ENCODE measurements around the gene APC. TPM values are rescaled to one million over a fixed set of nuclear protein-coding genes. Genes with fewer than 3 reads are reported as not detected.

APC gene
- total and polyA plus RNA-seq, 2 of the 8 experiments (the other 6 are each of a cell fraction or from before 2014, with no cell fraction given): 6.8 to 41.9 TPM

- CTCF ChIA-PET (ENCODE audit: partially characterized antibody): interaction anchor here (0.7 to 5.1 kb wide), 6 partner anchors 10 to 140 kb away, joined by 3 to 29 read pairs (median 12); partner anchors contain the start of gene APC
- Histone ChIP-seq H3K56ac (replicated peaks; ENCODE audit: insufficient read length, low read depth, low read length) (peak overlapping the region; percentile 36), H3K27me3 (replicated peaks in 1 of 4; ENCODE audit: control insufficient read depth in 3 of 4, extremely low read depth in 1 of 4, insufficient read depth in 3 of 4, low read length in 3 of 4) (no peaks in the 10 kb centered on the region), H3K18ac (ENCODE audit: extremely low read depth, low read length) (peak overlapping the region; percentile 99), H4K91ac (replicated peaks; ENCODE audit: insufficient read length, low read length) (no peak overlapping the region), H2AFZ (ENCODE audit: low read length) (peak overlapping the region; percentile 73), H4K20me1 (replicated peaks in 1 of 2; ENCODE audit: control insufficient read depth in 1 of 2, insufficient read depth in 2 of 2, low read length in 2 of 2) (peaks cover 2 to 4% of the 10 kb centered on the region in 2 experiments), H3K9me3 (ENCODE audit: insufficient read depth in 2 of 2, low read depth in 1 of 2, low read length in 1 of 2) (no peaks in the 10 kb centered on the region), H2BK20ac (ENCODE audit: low read length) (no peak overlapping the region), H3K36me3 (ENCODE audit: control insufficient read depth in 2 of 4, insufficient read depth in 4 of 4, low read length in 3 of 4) (no peaks in the 10 kb centered on the region), H2BK5ac (ENCODE audit: low read depth, low read length) (peak overlapping the region; percentile 97), H3K4me2 (ENCODE audit: insufficient read depth in 1 of 2, low read depth in 2 of 2, low read length in 2 of 2) (peak overlapping the region; percentile 69 to 74), H3K14ac (ENCODE audit: insufficient read length) (no peak overlapping the region), H2BK120ac (replicated peaks; ENCODE audit: low read depth, low read length) (no peak overlapping the region), H3K4me1 (replicated peaks in 1 of 4; ENCODE audit: control insufficient read depth in 3 of 4, insufficient read depth in 4 of 4, low read length in 3 of 4) (peaks cover 0 to 3% (median 0%) of the 10 kb centered on the region in 4 experiments; a peak in 2 of 7 replicates), H2BK12ac (ENCODE audit: low read depth, low read length) (0 out of 2 replicates have a peak overlapping the region, but pooled peaks have one; percentile 85), H3K79me2 (ENCODE audit: control insufficient read depth in 1 of 2, insufficient read depth in 2 of 2, low read length in 2 of 2) (peaks cover 3 to 49% of the 10 kb centered on the region in 2 experiments; a peak in 2 of 4 replicates), H3K4me3 (ENCODE audit: extremely low read depth in 1 of 4, insufficient read depth in 2 of 4, low read depth in 3 of 4, low read length in 4 of 4) (peak overlapping the region; percentile 81 to 90 (median 84)), H4K5ac (ENCODE audit: insufficient read length, low read depth, low read length) (peak overlapping the region; percentile 82), H3K79me1 (ENCODE audit: low read depth, low read length) (peaks cover 8% of the 10 kb centered on the region; the same call in 1 of the 2 replicates), H3K27ac (ENCODE audit: low read depth, low read length) (peak overlapping the region; percentile 88), H3K23ac (ENCODE audit: insufficient read length) (no peak overlapping the region), H2BK15ac (ENCODE audit: low read length) (no peak overlapping the region), H3K23me2 (ENCODE audit: low read depth, low read length) (no peaks in the 10 kb centered on the region), H4K8ac (ENCODE audit: extremely low read depth, insufficient read depth, low read length) (no peak overlapping the region), H2AK5ac (ENCODE audit: low read depth, low read length) (no peak overlapping the region), H3K4ac (replicated peaks; ENCODE audit: insufficient read length, low read depth, low read length) (no peak overlapping the region), H3K9ac (replicated peaks in 1 of 4; ENCODE audit: extremely low read depth in 1 of 4, low read depth in 3 of 4, low read length in 3 of 4) (peak overlapping the region; percentile 84 to 91 (median 87); a peak in 6 of 7 replicates)
- FAIRE-seq: no peak
- TF ChIP-seq POU5F1 (IDR thresholded peaks at IDR 0.05; ENCODE audit: low read depth, low read length) (no peak), PHF8 (conservative IDR thresholded peaks at IDR 0.05; ENCODE audit: low read depth, low read length) (no peak), SAP30 (IDR thresholded peaks at IDR 0.05; ENCODE audit: insufficient read depth, insufficient replicate concordance, low read length) (peak; percentile 30), ASH2L (IDR thresholded peaks at IDR 0.05; ENCODE audit: low read length) (peak; percentile 20)
- DNase-seq (ENCODE audit: low read depth in 1 of 2, low spot score in 2 of 2): no peak
- POLR2A ChIA-PET (ENCODE audit: partially characterized antibody): interaction anchor here (0.8 to 1.8 kb wide), 10 partner anchors 8 to 214 kb away, joined by 3 to 8 read pairs (median 5); partner anchors contain the start of genes APC and REEP5
- WGBS, 2 experiments (ENCODE audit: extremely low coverage in 1 of 2, insufficient coverage in 1 of 2, insufficient read length in 1 of 2, insufficient replicate concordance in 2 of 2, low coverage in 1 of 2, low lambda C conversion rate in 2 of 2, missing lambda C conversion rate in 1 of 2): 3% methylated on average over 13 of the region's 13 CpGs; no CpG with 5 or more reads in 1 of the 2 experiments
These were observed 29.5 kb upstream of the APC start for GRCh38 chr5:112708103-112708622.
